Measurements from ENCODE around the gene SYCE1L.

- TF ChIP-seq GATA2 (IDR thresholded peaks at IDR 0.05; ENCODE audit: low read depth, low read length) (no peak), GATA3 (IDR thresholded peaks at IDR 0.05; ENCODE audit: low read depth, low read length) (no peak)
Observed at GRCh38 chr16:77246150-77246549, 46.9 kb downstream of the SYCE1L start.
